ENCODE results near the gene ELN.
"Not testable (repeated sequence)": the region's sequence is repeated elsewhere in the genome, so short reads cannot be mapped to it uniquely, and the experiment has no call there.

The ELN gene

DNA sequence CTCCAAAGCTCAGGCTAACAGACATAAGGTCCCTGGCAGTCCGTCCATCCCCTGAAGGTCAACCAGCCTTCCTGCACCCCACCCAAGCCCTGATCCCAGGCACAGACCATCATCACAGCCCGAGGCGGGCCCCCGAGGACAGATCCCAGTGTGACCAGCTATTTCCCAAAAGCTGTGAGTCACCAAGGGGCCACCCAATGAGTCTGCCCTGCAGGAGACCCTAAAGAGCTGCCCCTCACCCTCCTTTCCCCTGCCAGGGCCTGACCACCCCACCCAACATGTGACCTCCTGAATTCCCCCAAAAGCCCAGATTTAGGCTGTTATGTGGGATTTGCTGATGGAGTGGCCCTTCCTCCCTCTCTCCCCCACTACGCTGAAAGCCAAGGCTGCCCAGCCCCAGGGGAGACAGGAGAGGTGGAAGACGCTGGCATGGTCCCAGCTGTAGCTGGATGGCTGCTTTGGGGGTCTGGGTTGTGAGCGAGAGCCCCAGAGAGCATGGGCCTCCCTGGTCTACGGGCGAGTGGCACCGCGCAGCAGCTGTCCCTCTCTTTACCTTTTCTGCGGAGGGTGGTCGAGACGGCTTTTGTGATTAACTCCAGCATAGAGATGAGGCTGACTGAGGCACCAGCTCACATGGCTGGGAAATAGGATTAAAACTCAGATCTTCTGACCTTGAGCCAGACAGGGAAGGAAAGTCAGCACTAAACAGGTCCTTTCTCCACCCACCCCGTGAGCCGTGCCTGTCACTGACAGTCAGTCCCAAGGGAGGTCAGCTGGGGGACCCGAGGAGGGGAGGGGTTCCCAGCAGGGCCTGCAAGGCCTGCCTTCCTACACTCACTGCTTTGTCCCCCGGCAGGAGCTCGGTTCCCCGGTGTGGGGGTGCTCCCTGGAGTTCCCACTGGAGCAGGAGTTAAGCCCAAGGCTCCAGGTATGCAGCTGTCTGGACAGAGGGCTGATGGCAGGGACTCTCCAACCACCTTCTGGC is 16.7 kb downstream of the ELN start:
- H3K27me3 ChIP-seq (ENCODE audit: insufficient read depth, poor library complexity, severe bottlenecking): no peaks in the 10 kb centered on the region
- DNase-seq (ENCODE audit: low spot score) (no peak), ATAC-seq (ENCODE audit: low read depth) (no peak)
- TF ChIP-seq, protein P1, sequence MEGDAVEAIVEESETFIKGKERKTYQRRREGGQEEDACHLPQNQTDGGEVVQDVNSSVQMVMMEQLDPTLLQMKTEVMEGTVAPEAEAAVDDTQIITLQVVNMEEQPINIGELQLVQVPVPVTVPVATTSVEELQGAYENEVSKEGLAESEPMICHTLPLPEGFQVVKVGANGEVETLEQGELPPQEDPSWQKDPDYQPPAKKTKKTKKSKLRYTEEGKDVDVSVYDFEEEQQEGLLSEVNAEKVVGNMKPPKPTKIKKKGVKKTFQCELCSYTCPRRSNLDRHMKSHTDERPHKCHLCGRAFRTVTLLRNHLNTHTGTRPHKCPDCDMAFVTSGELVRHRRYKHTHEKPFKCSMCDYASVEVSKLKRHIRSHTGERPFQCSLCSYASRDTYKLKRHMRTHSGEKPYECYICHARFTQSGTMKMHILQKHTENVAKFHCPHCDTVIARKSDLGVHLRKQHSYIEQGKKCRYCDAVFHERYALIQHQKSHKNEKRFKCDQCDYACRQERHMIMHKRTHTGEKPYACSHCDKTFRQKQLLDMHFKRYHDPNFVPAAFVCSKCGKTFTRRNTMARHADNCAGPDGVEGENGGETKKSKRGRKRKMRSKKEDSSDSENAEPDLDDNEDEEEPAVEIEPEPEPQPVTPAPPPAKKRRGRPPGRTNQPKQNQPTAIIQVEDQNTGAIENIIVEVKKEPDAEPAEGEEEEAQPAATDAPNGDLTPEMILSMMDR (IDR thresholded peaks at IDR 0.05; ENCODE audit: poor library complexity, severe bottlenecking): no peak
- no peaks in the 10 kb centered on the region for H3K4me1 ChIP-seq (ENCODE audit: insufficient read depth, poor library complexity, severe bottlenecking)
- no peak overlapping the region for H3K27ac ChIP-seq (ENCODE audit: poor library complexity, severe bottlenecking)
- H3K9me3 ChIP-seq (ENCODE audit: severe bottlenecking): no peaks in the 10 kb centered on the region
- H3K4me3 ChIP-seq (ENCODE audit: severe bottlenecking): no peak overlapping the region
- no peaks in the 10 kb centered on the region for H3K36me3 ChIP-seq (ENCODE audit: low read depth)

DNA sequence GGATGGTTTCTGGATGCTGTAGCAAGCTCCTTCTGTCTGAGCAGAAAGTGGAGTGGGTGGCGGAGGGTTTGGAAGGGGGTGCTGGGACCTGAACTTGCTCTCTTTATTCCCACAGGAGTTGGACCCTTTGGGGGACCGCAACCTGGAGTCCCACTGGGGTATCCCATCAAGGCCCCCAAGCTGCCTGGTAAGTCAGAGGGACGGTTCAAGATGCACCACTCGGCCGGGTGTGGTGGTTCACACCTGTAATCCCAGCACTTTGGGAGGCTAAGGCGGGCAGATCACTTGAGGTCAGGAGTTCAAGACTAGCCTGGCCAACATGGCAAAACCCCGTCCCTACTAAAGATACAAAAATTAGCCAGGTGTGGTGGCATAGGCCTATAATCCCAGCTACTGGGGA is 18.6 kb downstream of the ELN start:
- not testable (repeated sequence) for H3K27ac ChIP-seq (ENCODE audit: poor library complexity, severe bottlenecking); DNase-seq (ENCODE audit: low spot score); H3K9me3 ChIP-seq (ENCODE audit: severe bottlenecking); H3K4me1 ChIP-seq (ENCODE audit: insufficient read depth, poor library complexity, severe bottlenecking); H3K4me3 ChIP-seq (ENCODE audit: severe bottlenecking); ATAC-seq (ENCODE audit: low read depth); H3K27me3 ChIP-seq (ENCODE audit: insufficient read depth, poor library complexity, severe bottlenecking); H3K36me3 ChIP-seq (ENCODE audit: low read depth)

DNA sequence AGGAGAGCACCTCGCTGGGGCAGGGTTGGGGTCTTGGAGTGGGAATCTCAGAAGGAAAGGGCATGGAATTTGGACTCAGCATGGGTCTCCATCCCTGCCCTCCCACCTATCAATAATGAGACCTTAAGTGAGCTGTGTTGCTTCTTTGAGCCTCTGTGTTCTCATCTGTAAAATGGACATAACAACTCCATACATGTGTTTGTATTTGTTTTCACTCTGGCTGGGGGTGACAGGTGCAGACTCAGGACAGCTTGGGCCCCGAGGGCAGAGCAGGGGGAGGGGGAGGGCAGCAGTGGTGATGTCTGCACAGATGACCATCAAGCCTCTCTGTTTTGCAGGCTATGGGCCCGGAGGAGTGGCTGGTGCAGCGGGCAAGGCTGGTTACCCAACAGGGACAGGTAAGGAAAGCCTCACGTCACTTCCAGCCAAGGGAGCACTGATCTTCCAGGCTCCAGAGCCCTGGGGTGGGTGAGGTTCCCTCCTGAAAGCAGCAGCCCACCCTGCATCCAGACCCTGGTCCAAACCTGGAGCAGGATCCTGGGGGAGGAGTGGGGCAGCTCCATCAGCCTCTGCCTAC is 19.9 kb downstream of the ELN start:
- H3K4me1 ChIP-seq (ENCODE audit: insufficient read depth, poor library complexity, severe bottlenecking): no peaks in the 10 kb centered on the region
- TF ChIP-seq, protein P1 (IDR thresholded peaks at IDR 0.05; ENCODE audit: poor library complexity, severe bottlenecking): no peak
- no peaks in the 10 kb centered on the region for H3K9me3 ChIP-seq (ENCODE audit: severe bottlenecking)
- no peak overlapping the region for H3K27ac ChIP-seq (ENCODE audit: poor library complexity, severe bottlenecking)
- H3K36me3 ChIP-seq (ENCODE audit: low read depth): no peaks in the 10 kb centered on the region
- no peak for ATAC-seq (ENCODE audit: low read depth)
- H3K27me3 ChIP-seq (ENCODE audit: insufficient read depth, poor library complexity, severe bottlenecking): no peaks in the 10 kb centered on the region
- no peak for DNase-seq (ENCODE audit: low spot score)
- no peak overlapping the region for H3K4me3 ChIP-seq (ENCODE audit: severe bottlenecking)

DNA sequence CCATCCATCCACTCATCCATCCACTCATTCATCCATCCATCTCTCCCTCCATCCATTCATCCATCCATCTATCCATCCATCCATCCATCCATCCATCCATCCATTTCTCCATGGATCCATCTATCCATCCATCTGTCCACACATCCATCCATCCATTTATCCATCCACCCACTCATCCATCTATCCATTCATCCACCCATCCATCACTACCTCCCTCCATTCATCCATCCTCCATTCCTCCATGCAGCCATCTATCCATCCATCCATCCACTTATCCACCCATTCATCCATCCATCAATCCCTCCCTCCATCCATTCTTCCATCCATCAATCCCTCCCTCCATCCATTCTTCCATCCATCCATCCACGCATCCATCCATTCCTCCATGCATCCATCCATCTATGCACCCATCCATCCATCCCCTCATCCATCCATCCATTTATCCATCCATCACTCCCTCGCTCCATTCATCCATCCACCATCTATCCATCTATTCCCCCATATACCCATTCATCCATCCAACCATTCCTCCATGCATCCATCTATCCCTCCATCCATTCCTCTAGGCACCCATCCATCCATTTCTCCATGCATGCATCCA is 21.1 kb downstream of the ELN start:
- ATAC-seq (ENCODE audit: low read depth): no peak
- no peak overlapping the region for H3K27ac ChIP-seq (ENCODE audit: poor library complexity, severe bottlenecking)

More for the DNA sequence above, 21.1 kb downstream of the ELN start:
- TF ChIP-seq, protein P1 (IDR thresholded peaks at IDR 0.05; ENCODE audit: poor library complexity, severe bottlenecking): no peak
- Histone ChIP-seq H3K9me3 (ENCODE audit: severe bottlenecking) (no peaks in the 10 kb centered on the region), H3K4me1 (ENCODE audit: insufficient read depth, poor library complexity, severe bottlenecking) (no peaks in the 10 kb centered on the region), H3K27me3 (ENCODE audit: insufficient read depth, poor library complexity, severe bottlenecking) (no peaks in the 10 kb centered on the region), H3K4me3 (ENCODE audit: severe bottlenecking) (no peak overlapping the region), H3K36me3 (ENCODE audit: low read depth) (no peaks in the 10 kb centered on the region)
- DNase-seq (ENCODE audit: low spot score): no peak
